ENCODE measurements around the gene RHBDF2. TPM values are rescaled to one million over a fixed set of nuclear protein-coding genes. Genes with fewer than 3 reads are reported as not detected.

The RHBDF2 gene
- total RNA-seq, 1 experiment from 2014 or later, result 19.7 TPM

- Histone ChIP-seq H3K9ac (ENCODE audit: extremely low read depth, insufficient read length, low read length) (no peak overlapping the region), H4K8ac (replicated peaks; ENCODE audit: insufficient read length, low read depth, low read length) (no peak overlapping the region), H3K23me2 (ENCODE audit: insufficient read length, low read depth, low read length, poor library complexity, severe bottlenecking) (no peaks in the 10 kb centered on the region), H2BK12ac (ENCODE audit: insufficient read length, low read depth, low read length) (no peak overlapping the region), H4K91ac (ENCODE audit: insufficient read length, low read depth, low read length) (no peak overlapping the region), H2BK120ac (ENCODE audit: low read depth, low read length, poor library complexity, severe bottlenecking) (no peak overlapping the region), H2BK15ac (ENCODE audit: low read depth, low read length) (no peak overlapping the region), H3K9me3 (ENCODE audit: control insufficient read depth, low read depth, low read length) (no peaks in the 10 kb centered on the region), H3K4me1 (ENCODE audit: insufficient read depth, low read length) (no peaks in the 10 kb centered on the region; the same call in 1 of the 2 replicates), H3K79me2 (ENCODE audit: insufficient read depth, low read length) (no peaks in the 10 kb centered on the region), H2BK5ac (ENCODE audit: insufficient read length, low read length) (no peak overlapping the region), H2AFZ (ENCODE audit: low read length) (no peak overlapping the region), H3K56ac (ENCODE audit: insufficient read length, low read depth, low read length) (no peak overlapping the region), H2BK20ac (ENCODE audit: low read depth, low read length, poor library complexity, severe bottlenecking) (no peak overlapping the region), H3K14ac (ENCODE audit: insufficient read depth, low read length) (no peak overlapping the region), H4K5ac (ENCODE audit: insufficient read length, low read depth, low read length) (no peak overlapping the region), H3T11ph (ENCODE audit: low read length) (no peak overlapping the region), H3K4me2 (ENCODE audit: insufficient read depth, insufficient read length, low read length) (no peak overlapping the region), H3K18ac (ENCODE audit: insufficient read length, low read depth, low read length) (no peak overlapping the region), H3K27me3 (ENCODE audit: insufficient read depth, low read length) (no peaks in the 10 kb centered on the region), H3K4ac (ENCODE audit: low read depth, low read length) (no peak overlapping the region), H3K79me1 (ENCODE audit: insufficient read depth, low read depth, low read length, poor library complexity, severe bottlenecking) (no peaks in the 10 kb centered on the region), H2AK5ac (ENCODE audit: insufficient read length, low read length) (no peak overlapping the region), H3K23ac (ENCODE audit: insufficient read length, low read depth, low read length) (no peak overlapping the region), H3K27ac (ENCODE audit: insufficient read length, low read depth, low read length) (no peak overlapping the region), H4K20me1 (ENCODE audit: control insufficient read depth, insufficient read depth, insufficient read length) (no peaks in the 10 kb centered on the region)
- H3K36me3 Mint-ChIP-seq (ENCODE audit: insufficient read depth in 1 of 3, low read depth in 3 of 3), result no peaks in the 10 kb centered on the region; a peak in 1 of 7 replicates
- no peaks in the 10 kb centered on the region for H3K9me3 Mint-ChIP-seq
- no peak overlapping the region for H3K4me3 Mint-ChIP-seq
- WGBS (ENCODE audit: extremely low coverage, insufficient read length, low lambda C conversion rate), result no CpG with 5 or more reads among the region's 7 CpGs
- TF ChIP-seq CTCF (conservative IDR thresholded peaks at IDR 0.05), result no peak
- peaks cover 6 to 14% of the 10 kb centered on the region in 2 experiments for H3K4me1 Mint-ChIP-seq
- no peak overlapping the region for H3K27ac Mint-ChIP-seq
- peaks cover 2% of the 10 kb centered on the region; the same call in 1 of the 2 replicates for H3K27me3 Mint-ChIP-seq (ENCODE audit: low read depth)
- no peak for DNase-seq
Observed at GRCh38 chr17:76549539-76549938, 48.3 kb upstream of the RHBDF2 start.

Measured in H9 (cell line).